KG1 (cell line): ENCODE measurements around the gene BHLHE23.

Source experiments
- DNase-seq: peaks from one replicate; lab custom pipeline; 2025; lab: John Stamatoyannopoulos, UW

BHLHE23 gene

GRCh38 chr20:62991196-62991807 is 15.5 kb downstream of the BHLHE23 start:
- DNase-seq, result no peak

- DNase-seq, result no peak
Observed at GRCh38 chr20:62990306-62990825, 16.4 kb downstream of the BHLHE23 start.

- DNase-seq, result no peak
Observed at GRCh38 chr20:62989201-62989601, 17.6 kb downstream of the BHLHE23 start.

GRCh38 chr20:62987114-62987513 is 19.6 kb downstream of the BHLHE23 start:
- DNase-seq, result no peak

GRCh38 chr20:62986257-62986800 is 20.4 kb downstream of the BHLHE23 start:
- no peak for DNase-seq

GRCh38 chr20:62985444-62985778 is 21.4 kb downstream of the BHLHE23 start:
- no peak for DNase-seq

- no peak for DNase-seq
Observed at GRCh38 chr20:62984666-62985443, 21.9 kb downstream of the BHLHE23 start.

GRCh38 chr20:62983210-62983609 is 23.6 kb downstream of the BHLHE23 start:
- no peak for DNase-seq

GRCh38 chr20:62982124-62983075 is 24.4 kb downstream of the BHLHE23 start:
- no peak for DNase-seq

- no peak for DNase-seq
Observed at GRCh38 chr20:62980970-62981369, 25.8 kb downstream of the BHLHE23 start.

- DNase-seq, result no peak
Observed at GRCh38 chr20:62980380-62980960, 26.3 kb downstream of the BHLHE23 start.

- no peak for DNase-seq
Observed at GRCh38 chr20:62979876-62980373, 26.8 kb downstream of the BHLHE23 start.

GRCh38 chr20:62979310-62979709 is 27.5 kb downstream of the BHLHE23 start:
- DNase-seq, result no peak

- DNase-seq, result no peak
Observed at GRCh38 chr20:62978561-62978943, 28.2 kb downstream of the BHLHE23 start.

- no peak for DNase-seq
Observed at GRCh38 chr20:62977613-62978560, 28.9 kb downstream of the BHLHE23 start.

GRCh38 chr20:62976886-62977285 is 29.9 kb downstream of the BHLHE23 start:
- no peak for DNase-seq

- DNase-seq, result no peak
Observed at GRCh38 chr20:62975812-62976508, 30.8 kb downstream of the BHLHE23 start.

- DNase-seq, result no peak
Observed at GRCh38 chr20:62975251-62975760, 31.5 kb downstream of the BHLHE23 start.
